RWPE1 (cell line): ENCODE measurements around the gene CEP70.
"Not testable (repeated sequence)": the region's sequence is repeated elsewhere in the genome, so short reads cannot be mapped to it uniquely, and the experiment has no call there.

Experiments
- CTCF ChIA-PET: fragments of 350-600 bp; sonication (Branson Sonifier 250); formaldehyde crosslinking; extraction: SDS; loops from one replicate; lab custom pipeline; 2021; lab: Yijun Ruan, JAX
- POLR2A ChIA-PET: fragments of 400-600 bp; formaldehyde crosslinking; extraction: SDS; loops from one replicate; lab custom pipeline; 2020; ENCODE audit warnings: antibody characterized with exemption; ENCODE audit not compliant: low non-redundant PET; lab: Yijun Ruan, JAX
- DNase-seq: peaks from one replicate; pipeline ENCODE4 v3.0.0; 2012; ENCODE audit warnings: low spot score
- H3K27ac ChIP-seq: fragments of 450-650 bp; 2 replicates; pipeline ENCODE4 v1.5.1; 2017
- TF ChIP-seq, protein P1 (sequence below): fragments of 450-650 bp; conservative IDR thresholded peaks from 2 replicates; pipeline ENCODE4 v1.5.1; 2017; ENCODE audit warnings: low read depth, mild to moderate bottlenecking

CEP70 gene

GRCh38 chr3:138567403-138567802 lies 26.7 kb downstream of the CEP70 start:
- TF ChIP-seq, protein P1, sequence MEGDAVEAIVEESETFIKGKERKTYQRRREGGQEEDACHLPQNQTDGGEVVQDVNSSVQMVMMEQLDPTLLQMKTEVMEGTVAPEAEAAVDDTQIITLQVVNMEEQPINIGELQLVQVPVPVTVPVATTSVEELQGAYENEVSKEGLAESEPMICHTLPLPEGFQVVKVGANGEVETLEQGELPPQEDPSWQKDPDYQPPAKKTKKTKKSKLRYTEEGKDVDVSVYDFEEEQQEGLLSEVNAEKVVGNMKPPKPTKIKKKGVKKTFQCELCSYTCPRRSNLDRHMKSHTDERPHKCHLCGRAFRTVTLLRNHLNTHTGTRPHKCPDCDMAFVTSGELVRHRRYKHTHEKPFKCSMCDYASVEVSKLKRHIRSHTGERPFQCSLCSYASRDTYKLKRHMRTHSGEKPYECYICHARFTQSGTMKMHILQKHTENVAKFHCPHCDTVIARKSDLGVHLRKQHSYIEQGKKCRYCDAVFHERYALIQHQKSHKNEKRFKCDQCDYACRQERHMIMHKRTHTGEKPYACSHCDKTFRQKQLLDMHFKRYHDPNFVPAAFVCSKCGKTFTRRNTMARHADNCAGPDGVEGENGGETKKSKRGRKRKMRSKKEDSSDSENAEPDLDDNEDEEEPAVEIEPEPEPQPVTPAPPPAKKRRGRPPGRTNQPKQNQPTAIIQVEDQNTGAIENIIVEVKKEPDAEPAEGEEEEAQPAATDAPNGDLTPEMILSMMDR, result no peak
- H3K27ac ChIP-seq, result no peak overlapping the region
- ChIA-PET CTCF (no interaction called here), POLR2A (no interaction called here)
- DNase-seq, result no peak

DNA sequence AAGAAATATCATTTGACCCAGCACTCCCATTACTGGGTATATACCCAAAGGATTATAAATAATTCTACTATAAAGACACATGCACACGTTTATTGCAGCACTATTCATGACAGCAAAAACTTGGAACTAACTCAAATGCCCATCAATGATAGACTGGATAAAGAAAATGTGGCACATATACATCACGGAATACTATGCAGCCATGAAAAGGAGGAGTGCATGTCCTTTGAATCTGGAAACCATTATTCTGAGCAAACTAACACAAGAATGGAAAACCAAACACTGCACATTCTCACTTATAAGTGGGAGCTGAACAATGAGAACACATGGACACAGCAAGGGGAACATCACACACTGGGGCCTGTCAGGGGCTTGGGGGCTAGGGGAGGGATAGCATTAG lies 27.8 kb downstream of the CEP70 start:
- DNase-seq, H3K27ac ChIP-seq, CTCF ChIA-PET, POLR2A ChIA-PET: not testable (repeated sequence)

DNA sequence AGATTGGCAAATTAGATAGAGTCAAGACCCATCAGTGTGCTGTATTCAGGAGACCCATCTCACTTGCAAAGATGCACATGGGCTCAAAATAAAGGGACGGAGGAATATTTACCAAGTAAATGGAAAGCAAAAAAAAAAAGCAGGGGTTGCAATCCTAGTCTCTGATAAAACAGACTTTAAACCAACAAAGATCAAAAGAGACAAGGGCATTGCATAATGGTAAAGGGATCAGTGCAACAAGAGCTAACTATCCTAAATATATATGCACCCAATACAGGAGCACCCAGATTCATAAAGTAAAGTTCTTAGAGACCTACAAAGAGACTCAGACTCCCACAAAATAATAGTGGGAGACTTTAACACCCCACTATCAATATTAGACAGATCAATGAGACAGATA lies 31.2 kb downstream of the CEP70 start:
- DNase-seq, CTCF ChIA-PET, H3K27ac ChIP-seq, POLR2A ChIA-PET: not testable (repeated sequence)

DNA sequence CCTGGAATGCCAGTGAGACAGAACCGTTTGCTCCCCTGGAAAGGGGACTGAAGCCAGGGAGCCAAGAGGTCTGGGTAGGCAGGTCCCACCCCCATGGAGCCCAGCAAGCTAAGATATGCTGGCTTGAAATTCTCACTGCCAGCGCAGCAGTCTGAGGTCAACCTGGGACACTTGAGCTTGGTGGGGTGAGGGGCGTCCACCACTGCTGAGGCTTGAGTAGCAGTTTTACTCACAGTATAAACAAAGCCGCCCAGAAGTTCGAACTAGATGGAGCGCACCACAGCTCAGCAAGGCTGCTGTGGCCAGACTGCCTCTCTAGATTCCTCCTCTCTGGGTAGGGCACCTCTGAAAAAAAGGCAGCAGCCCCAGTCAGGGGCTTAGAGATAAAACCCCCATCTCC lies 33.6 kb downstream of the CEP70 start:
- ChIA-PET POLR2A (no interaction called here), CTCF (no interaction called here)
- TF ChIP-seq, protein P1, result no peak
- DNase-seq, result no peak
- no peak overlapping the region for H3K27ac ChIP-seq

DNA sequence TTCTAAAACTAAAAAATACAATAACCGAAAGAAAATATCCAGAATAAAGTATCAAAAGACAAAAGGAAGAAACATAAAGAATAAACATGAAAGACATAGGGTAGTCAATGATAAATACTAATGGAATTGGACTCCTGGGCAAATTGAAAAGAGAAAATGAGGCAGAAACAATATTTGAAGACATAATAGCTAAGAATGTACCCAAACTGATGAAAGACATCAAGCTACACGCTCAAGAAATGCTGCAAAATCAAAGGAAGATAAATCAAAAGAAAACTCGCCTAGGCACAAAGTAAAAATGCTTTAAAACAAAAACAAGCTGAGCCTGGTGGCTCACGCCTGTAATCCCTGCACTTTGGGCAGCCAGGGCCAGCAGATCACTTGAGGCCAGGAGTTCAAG lies 34.9 kb downstream of the CEP70 start:
- no peak for DNase-seq
- H3K27ac ChIP-seq, result no peak overlapping the region
- POLR2A ChIA-PET, result no interaction called here
- CTCF ChIA-PET, result interaction anchor here (0.6 kb wide), 1 partner anchor 19 kb away, joined by 3 read pairs; no protein-coding TSS in a partner anchor
- TF ChIP-seq, protein P1, result no peak

- DNase-seq, CTCF ChIA-PET, POLR2A ChIA-PET, H3K27ac ChIP-seq: not testable (repeated sequence)
Measured at GRCh38 chr3:138554775-138555174, 39.3 kb downstream of the CEP70 start.

DNA sequence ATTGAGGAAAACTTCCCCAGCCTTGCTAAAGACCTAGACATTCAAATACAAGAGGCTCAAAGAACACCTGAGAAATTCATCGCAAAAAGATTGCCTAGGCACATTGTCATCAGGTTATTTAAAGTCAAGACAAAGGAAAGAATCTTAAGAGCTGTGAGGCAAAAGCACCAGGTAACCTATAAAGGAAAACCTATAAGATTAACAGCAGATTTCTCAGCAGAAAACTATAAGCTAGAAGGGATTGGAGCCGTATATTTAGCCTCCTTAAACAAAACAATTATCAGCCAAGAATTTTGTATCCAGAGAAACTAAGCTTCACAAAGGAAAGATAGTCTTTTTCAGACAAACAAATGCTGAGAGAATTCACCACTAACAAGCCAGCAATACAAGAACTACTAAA lies 43.1 kb downstream of the CEP70 start:
- POLR2A ChIA-PET, H3K27ac ChIP-seq, DNase-seq: not testable (repeated sequence)
- CTCF ChIA-PET, result interaction anchor here (0.8 kb wide), 1 partner anchor 464 kb away, joined by 3 read pairs; no protein-coding TSS in a partner anchor

DNA sequence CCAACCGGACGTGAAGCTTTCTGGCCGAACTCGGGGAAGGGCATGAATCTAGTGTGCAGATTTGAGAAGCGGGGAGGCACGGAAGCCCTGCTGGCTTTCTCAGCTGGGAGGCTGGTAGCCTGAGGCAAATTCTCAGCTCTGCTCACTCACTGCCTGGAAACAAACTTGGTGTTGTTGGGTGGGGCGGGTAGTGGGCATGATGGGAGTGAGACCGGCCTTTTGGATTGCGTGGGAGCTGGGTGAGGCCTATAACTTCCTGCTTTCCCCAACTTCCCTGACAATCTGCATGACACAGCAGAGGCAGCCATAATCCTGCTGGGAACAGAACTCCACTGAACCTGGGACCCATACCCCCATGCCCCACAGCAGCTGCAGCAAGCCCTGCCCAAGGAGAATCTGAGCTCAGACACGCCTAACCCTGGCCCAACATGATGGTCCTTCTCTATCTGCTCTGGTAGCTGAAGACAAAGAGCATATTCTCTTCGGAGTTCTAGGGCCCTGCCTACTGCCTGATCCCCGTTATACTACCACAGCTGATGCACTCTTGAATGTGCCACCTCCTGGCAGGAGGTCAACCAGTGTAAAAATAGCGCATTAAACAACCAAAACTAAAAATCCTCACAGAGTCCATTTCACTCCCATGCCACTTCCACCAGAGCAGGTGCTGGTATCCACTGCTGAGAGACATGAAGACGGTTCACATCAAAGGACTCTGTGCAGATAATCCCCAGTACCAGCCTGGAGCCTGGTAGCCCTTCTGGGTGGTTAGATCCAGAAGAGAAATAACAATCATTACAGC lies 44.7 kb downstream of the CEP70 start:
- POLR2A ChIA-PET, result no interaction called here
- DNase-seq, result no peak
- CTCF ChIA-PET, result no interaction called here
- no peak overlapping the region for H3K27ac ChIP-seq
- TF ChIP-seq, protein P1, result no peak
